A204.1 (cell line): Measurements from ENCODE around the gene CACNA1A.

Experiments
- FAIRE-seq: peaks from 2 replicates; lab custom pipeline; 2012; peaks lifted over from hg19 to GRCh38; lab: Jason Lieb, UNC

Gene CACNA1A

DNA sequence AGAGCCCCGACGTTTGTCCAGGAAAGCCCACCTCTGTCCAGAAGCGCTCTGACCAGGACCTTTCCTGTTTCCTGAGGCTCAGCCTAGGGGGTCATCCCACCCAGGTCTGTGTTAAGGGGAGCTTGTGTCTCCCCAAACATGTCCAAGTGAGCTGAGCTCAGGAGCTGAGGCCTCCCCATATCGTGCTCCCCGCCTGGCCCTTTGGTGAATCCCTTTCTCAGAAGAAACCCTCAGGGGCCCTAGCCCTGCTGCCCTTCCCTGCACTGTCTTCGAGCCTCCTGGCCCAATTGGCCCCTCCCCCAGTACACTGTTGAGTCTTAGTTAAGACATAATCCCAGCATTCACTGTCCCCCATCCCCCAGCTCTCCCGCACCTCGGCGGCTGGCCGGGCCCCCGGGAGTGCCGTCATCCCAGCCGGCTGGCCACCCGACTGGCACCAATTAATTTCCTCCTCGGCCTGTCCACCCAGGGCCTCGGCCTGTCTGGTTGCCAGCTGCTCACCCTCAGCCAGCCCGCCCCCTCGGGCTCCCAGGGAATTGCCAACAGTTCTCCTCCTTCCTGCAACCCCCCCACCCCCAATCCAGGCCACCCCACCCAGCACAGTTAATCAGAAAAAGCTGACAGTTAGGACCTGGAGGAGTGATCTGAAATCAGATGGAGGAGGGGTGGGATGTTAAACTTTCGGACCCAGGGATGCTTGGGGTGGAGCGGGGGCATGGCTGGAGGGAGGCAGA is 342.5 kb downstream of the CACNA1A start:
- no peak for FAIRE-seq

DNA sequence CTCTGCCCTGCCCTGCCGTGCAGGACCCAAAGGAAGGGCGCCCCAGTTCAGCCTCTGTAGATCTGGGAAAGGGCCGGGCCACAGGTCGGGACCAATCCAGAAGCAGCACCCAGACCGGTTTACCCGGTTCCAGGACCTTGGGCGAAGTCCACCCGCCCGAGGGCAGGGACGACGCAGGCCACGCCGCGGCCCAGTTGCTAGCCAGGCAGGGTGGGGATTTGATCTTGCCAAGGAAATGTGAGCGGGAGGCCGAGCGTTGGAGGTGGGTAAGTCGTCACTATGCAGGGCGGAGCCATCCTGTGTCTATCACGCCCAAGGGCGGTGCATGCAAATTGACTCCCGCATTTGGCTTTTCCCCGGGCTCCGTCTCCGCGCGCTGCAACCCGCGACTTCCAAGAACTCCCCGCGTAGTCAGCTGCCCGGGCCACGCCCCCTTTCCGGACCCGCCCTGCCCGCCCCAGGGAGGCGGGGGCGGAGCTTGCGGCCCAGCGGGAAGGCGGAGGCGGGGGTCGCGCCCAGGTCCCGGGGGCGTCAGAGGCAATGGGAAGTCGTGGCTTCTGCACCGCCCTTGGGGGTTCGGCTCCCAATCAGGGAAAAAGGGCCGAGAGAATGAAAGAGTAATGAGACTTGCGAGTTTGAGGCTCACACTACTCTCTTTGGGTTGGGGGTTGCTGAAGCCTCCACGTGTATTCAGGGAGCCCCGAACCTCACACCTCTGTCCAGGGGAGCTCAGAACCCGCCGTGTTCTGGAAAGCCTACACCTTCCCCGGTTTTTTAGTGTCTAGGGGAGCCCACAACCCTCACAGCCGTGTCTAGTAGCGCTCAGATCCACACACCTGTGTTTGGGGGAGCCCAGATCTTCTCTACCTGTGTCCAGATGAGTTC is 343.3 kb downstream of the CACNA1A start:
- peak; percentile 63 for FAIRE-seq

DNA sequence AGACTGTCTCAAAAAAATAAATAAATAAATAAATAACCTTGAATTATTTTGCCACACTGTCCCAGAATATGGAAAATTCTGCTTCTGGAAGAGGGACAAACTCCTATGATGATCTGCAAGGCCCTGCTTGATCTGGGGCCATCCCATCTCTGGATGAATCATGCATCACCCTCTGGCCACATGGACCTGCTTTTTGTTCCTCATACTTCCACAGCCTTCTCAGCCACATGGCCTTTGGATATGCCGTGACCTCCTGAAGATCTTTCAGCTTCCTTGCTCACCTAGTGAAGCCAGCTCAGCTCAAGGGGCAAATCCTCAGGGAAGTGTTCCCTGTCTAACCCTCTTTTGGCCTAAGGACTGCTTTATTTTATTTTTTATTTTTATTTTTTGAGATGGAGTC is 345.7 kb downstream of the CACNA1A start:
- no peak for FAIRE-seq

DNA sequence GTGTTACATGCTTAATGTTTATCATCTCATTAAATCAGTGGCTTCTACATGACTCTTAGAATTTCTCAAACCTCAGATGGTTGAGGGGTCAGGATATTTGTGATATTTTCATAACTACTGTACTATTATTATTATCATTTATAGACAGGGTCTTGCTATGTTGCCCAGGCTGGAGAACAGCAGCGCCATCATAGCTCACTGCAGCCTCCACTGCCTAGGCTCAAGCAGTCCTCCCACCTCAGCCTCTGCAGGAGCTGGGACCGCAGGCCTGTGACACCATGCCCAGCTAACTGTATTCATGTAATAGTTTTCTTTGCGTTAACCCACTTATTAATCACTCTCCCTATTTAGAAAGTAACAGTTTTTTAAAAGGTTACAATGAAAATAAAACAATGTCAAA is 346.6 kb downstream of the CACNA1A start:
- no peak for FAIRE-seq
